Measurements from ENCODE around the gene ALG14. TPM values are rescaled to one million over a fixed set of nuclear protein-coding genes. Genes with fewer than 3 reads are reported as not detected.
"Not testable (repeated sequence)": the region's sequence is repeated elsewhere in the genome, so short reads cannot be mapped to it uniquely, and the experiment has no call there.

The ALG14 gene
- total RNA-seq, 1 donor from 2014 or later, result 5.0 TPM

DNA sequence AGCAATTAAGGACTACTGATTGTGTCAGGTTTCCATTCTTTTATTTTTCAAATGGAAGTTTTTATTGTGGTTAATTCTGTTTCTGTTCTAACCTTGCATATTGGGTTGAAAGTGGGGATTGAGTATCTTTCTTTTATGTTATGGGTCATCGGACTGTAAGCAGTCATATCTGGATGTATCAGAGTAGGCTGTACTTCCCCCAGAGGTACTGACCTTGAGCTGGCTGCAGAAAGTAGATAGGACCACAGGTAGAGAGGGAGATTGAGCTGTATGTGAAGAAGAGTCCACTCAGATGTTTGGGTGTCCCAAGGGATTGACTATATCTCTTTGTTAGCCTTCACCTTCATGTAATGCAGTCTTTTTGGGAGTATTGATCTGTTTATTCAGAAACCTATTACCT lies 20.5 kb upstream of the ALG14 start:
- TF ChIP-seq, protein P1, sequence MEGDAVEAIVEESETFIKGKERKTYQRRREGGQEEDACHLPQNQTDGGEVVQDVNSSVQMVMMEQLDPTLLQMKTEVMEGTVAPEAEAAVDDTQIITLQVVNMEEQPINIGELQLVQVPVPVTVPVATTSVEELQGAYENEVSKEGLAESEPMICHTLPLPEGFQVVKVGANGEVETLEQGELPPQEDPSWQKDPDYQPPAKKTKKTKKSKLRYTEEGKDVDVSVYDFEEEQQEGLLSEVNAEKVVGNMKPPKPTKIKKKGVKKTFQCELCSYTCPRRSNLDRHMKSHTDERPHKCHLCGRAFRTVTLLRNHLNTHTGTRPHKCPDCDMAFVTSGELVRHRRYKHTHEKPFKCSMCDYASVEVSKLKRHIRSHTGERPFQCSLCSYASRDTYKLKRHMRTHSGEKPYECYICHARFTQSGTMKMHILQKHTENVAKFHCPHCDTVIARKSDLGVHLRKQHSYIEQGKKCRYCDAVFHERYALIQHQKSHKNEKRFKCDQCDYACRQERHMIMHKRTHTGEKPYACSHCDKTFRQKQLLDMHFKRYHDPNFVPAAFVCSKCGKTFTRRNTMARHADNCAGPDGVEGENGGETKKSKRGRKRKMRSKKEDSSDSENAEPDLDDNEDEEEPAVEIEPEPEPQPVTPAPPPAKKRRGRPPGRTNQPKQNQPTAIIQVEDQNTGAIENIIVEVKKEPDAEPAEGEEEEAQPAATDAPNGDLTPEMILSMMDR (conservative IDR thresholded peaks at IDR 0.05), result no peak
- no peak for DNase-seq (ENCODE audit: extremely low spot score, unreplicated experiment)
- Mint-ChIP-seq H3K9me3 (peaks cover 3% of the 10 kb centered on the region), H3K27ac (no peak overlapping the region), H3K4me1 (ENCODE audit: unreplicated experiment) (peaks cover 5% of the 10 kb centered on the region), H3K4me3 (no peak overlapping the region), H3K27me3 (no peaks in the 10 kb centered on the region), H3K36me3 (no peaks in the 10 kb centered on the region)

DNA sequence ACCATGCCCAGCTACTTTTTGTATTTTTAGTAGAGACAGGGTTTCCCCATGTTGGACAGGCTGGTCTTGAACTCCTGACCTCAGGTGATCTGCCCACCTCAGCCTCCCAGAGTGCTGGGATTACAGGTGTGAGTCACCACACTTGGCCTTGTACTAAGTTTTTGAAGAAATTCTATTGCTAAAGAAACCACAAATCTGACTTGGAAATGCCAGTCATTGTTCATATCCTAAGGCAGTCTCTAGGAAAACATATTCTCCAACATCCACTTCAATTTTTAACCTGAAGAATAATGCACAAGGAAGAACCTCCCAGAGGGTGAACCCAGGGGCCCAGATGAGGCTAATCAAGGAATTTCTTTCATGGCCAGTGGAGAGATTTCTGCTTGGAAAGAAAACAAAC lies 20.1 kb upstream of the ALG14 start:
- not testable (repeated sequence) for H3K4me1 Mint-ChIP-seq (ENCODE audit: unreplicated experiment); H3K4me3 Mint-ChIP-seq; DNase-seq (ENCODE audit: extremely low spot score, unreplicated experiment); H3K36me3 Mint-ChIP-seq; H3K9me3 Mint-ChIP-seq; H3K27ac Mint-ChIP-seq; H3K27me3 Mint-ChIP-seq

DNA sequence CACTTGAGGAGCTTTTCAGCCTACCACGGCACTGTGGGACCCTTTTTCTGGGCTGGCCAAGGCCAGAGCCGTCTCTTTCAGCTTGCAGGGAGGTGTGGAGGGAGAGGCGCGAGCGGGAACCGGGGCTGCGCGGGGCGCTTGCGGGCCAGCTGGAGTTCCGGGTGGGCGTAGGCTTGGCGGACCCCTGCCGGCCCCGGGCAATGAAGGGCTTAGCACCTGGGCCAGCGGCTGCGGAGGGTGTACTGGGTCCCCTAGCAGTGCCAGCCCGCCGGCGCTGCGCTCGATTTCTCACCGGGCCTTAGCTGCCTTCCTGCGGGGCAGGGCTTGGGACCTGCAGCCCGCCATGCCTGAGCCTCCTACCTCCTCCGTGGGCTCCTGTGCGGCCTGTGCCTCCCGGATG lies 18.5 kb upstream of the ALG14 start:
- not testable (repeated sequence) for H3K9me3 Mint-ChIP-seq; H3K4me3 Mint-ChIP-seq; DNase-seq (ENCODE audit: extremely low spot score, unreplicated experiment); H3K27me3 Mint-ChIP-seq; H3K27ac Mint-ChIP-seq; H3K36me3 Mint-ChIP-seq
- peaks cover 11% of the 10 kb centered on the region for H3K4me1 Mint-ChIP-seq (ENCODE audit: unreplicated experiment)

DNA sequence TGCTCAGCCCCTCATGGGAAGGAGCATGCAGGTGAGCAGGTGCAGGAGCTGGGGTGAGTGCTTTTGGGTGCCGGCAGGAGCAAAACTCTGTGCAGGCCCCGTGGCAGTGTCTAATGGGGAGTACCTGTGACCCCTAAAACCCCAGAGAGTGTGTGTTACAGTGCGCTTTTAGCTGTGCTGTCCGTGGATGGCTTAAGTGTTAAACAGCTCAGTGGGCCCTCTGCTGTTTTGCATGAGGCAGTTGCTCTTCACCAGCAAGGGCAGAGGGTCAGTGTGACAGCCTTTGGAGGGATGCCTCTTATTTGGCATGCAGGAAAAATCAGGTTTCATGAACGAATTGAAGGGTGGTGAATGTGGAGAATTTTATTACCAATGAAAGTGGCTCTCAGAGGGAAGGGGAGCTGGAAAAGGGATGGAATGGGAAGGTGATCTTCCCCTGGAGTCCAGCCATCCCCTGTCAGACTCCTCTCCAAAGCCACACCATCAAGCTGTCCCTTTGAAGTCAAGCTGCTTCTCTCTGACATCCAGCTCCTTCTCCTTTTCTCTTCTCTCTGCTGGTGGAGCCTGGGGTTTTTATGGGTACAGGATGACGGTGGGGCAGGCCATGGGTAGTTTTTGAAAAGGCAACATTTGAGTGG lies 17.0 kb upstream of the ALG14 start:
- peaks cover 3% of the 10 kb centered on the region for H3K9me3 Mint-ChIP-seq
- H3K4me1 Mint-ChIP-seq (ENCODE audit: unreplicated experiment), result peaks cover 11% of the 10 kb centered on the region
- TF ChIP-seq, protein P1 (conservative IDR thresholded peaks at IDR 0.05), result no peak
- H3K27me3 Mint-ChIP-seq, result no peaks in the 10 kb centered on the region
- no peaks in the 10 kb centered on the region for H3K36me3 Mint-ChIP-seq
- H3K27ac Mint-ChIP-seq, result no peak overlapping the region
- no peak for DNase-seq (ENCODE audit: extremely low spot score, unreplicated experiment)
- H3K4me3 Mint-ChIP-seq, result no peak overlapping the region

DNA sequence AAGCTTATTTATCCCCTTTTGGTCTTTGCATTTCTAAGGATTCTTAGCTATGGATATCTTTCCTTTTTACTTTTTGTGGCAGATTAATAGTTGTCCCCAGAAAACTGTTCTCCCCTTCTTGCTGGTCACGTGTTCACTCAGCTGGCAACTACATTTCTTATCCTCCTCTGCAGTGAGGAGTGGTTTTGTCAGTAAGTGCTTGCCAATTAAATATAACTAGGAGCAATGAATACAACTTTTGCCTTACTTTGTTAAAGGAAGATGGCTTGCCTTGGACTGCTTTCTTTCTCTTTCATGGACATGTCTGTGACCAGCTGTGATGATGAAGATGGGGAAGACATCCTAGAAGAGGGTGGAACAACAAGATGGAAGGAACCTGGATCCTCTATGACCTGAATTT lies 15.6 kb upstream of the ALG14 start:
- Mint-ChIP-seq H3K36me3 (no peaks in the 10 kb centered on the region), H3K27me3 (no peaks in the 10 kb centered on the region), H3K9me3 (peaks cover 3% of the 10 kb centered on the region), H3K4me3 (no peak overlapping the region), H3K4me1 (ENCODE audit: unreplicated experiment) (peaks cover 11% of the 10 kb centered on the region), H3K27ac (no peak overlapping the region)
- DNase-seq (ENCODE audit: extremely low spot score, unreplicated experiment), result no peak
- TF ChIP-seq, protein P1 (conservative IDR thresholded peaks at IDR 0.05), result no peak

DNA sequence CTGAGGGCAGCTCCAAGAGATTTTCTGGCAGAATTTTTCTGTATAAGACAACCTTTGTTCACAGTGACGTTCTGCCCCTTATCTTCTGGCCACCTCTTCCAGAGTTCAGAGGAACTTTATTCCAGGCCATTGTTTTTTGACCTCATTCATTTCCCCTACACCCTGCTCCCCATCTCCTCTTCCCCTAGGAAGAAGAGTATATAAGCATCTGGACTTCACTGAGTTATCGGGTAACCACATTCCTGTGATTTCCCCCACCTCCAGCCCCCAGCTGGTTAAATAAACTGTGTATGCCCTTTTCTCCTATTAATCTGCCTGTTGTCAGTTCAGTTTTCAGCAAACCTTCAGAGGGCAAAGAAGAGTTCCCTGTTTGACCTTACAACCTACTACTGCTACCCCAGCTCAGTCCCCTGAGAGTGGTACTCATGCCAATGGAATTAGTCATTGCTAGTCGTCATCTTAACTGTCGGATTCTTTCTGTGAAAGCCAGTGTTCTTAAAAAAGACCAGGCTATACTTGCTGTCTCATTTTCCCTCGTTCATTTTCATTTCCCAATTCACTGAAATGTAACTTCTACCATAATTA lies 14.3 kb upstream of the ALG14 start:
- peak overlapping the region; percentile 79 for H3K27ac Mint-ChIP-seq
- H3K27me3 Mint-ChIP-seq, result no peaks in the 10 kb centered on the region
- peaks cover 3% of the 10 kb centered on the region for H3K9me3 Mint-ChIP-seq
- no peak overlapping the region for H3K4me3 Mint-ChIP-seq
- no peaks in the 10 kb centered on the region for H3K36me3 Mint-ChIP-seq
- DNase-seq (ENCODE audit: extremely low spot score, unreplicated experiment), result no peak
- TF ChIP-seq, protein P1 (conservative IDR thresholded peaks at IDR 0.05), result no peak
- peaks cover 11% of the 10 kb centered on the region for H3K4me1 Mint-ChIP-seq (ENCODE audit: unreplicated experiment)
